GM12873 (cell line): ENCODE measurements around the gene UMODL1.

Experiments
- CTCF ChIP-seq: IDR thresholded peaks from 2 replicates; pipeline ENCODE4 v1.5.1; 2012; ENCODE audit warnings: low read depth, mild to moderate bottlenecking, moderate library complexity, low read length, control low read depth; ENCODE audit not compliant: insufficient read depth; ENCODE audit errors: missing control alignments

UMODL1 gene

DNA sequence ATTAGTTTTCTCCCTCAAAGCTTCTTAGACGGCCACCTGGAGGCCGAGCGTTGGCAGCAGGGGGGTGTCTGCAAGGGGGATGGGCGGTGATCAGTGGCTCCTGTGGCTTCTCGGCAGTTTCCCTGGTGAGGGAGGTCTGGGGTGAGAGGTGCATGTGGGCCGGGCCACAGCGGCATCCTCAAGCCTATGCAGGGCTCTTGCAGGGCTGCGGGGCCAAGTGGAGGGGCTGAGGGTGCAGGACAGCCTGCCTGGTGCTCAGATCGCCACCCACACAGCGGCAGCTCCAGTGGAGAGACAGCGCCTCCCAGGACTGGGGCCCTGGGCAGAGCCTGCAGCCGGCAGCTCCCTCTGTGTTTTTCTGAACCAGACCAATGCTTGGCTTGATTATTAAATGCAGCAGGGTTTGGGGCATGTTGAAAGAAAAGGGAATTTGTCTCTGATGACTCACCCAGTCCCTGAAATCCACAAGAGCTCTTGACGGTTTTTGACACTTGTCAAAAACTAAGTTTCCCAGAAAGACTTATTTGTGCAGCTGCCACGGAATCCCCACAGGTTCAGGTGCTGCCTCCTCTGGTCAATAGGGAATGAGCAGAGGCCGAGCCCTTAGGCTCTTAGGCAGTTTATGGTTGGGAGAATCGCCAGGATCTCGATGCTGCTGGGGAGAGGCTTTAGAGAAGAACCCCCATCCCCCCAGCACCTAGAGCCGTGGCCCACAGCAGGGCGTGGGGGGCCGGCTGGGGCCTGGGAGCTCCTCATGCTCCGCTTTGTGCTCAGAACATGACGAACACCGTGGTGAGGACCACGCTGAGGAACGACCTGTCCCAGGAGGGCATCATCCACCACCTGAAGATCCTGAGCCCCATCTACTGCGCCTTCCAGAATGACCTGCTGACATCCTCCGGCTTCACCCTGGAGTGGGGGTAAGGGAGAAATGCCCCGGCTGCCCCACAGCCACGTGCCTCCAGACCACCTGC lies 54.7 kb downstream of the UMODL1 start:
- TF ChIP-seq CTCF: peak; percentile 1

GRCh38 chr21:42127164-42128150 lies 56.3 kb downstream of the UMODL1 start:
- no peak for TF ChIP-seq CTCF

DNA sequence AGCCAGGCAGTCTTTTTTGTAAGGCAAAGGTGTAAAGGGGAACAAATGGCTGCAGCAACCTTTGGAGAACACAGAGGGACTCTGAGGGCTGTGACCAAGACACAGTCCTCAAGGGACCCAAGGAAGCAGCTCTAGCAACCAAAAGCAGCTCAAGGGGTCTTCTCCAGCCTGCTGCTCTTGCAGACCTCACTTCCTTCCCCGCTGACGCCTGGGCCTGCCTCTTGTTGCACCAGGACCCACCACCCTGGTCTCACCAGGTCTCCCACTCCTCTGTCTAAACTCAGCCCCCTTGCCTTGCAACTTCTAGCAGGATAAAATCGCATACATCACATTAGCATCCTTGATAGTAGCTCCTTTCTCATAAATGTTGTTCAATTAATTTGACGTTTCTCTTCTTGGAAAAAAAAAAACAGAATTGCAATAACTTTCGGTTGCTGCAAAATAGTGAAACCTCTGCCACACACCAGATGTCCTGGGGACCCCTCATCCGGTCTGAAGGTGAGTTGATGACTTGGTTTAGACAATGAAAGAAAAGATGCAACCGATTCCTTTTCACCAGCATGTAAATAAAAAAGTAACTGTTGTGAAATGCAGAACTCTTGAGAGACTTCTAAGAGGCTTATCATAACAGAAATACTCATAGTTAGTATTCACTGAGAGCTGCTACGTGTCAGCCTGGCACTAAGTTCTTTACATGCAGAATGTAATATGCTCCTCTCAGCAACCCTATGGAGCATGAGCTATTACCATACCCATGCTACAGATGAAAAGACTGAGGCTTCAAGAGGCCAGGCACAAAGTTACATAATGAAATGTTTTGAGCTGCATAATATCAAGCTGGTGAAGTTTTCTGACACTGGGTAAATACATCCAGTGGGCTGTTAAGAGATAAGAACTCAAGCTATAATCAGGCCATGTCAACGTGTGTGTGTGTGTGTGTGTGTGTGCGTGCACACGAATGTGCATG lies 58.5 kb downstream of the UMODL1 start:
- TF ChIP-seq CTCF: no peak

DNA sequence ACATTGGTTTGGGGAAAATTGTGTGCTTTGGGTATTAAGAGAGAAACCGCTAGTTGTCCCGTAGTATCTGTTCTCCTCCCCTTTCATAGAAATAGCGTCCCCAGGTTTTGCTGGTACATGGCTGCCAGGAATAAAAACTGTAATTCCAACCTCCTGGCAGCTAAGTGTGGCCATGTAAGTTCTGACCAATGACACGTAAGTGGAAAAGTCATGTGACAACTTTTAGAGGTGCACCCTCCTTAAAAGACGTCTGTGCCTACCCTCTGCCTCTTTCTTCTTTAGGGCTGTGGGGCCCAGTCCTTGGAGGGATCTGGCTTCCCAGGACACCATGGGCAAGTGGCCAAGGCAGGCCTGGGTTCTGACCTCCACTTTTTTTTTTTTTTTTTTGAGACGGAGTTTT lies 59.3 kb downstream of the UMODL1 start:
- no peak for TF ChIP-seq CTCF

DNA sequence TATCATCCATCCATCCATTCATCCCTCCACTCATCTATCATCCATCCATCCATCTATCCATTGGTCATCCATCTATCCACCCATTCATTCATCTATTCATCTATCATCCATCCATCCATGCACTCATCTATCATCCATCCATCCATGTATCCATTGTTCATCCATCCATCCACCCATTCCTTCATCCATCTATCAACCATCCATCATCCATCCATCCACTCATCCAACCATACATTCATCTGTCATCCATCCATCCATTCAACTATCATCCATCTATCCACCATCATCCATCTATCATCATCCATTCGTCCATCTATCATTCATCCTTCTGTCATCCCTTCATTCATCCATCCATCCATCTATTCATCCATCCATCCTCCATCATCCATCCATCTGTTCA lies 61.1 kb downstream of the UMODL1 start:
- TF ChIP-seq CTCF: no peak

GRCh38 chr21:42133131-42133530 lies 62.0 kb downstream of the UMODL1 start:
- TF ChIP-seq CTCF: no peak
